A549 (cell line): Measurements from ENCODE around the gene VAMP1. TPM values are rescaled to one million over a fixed set of nuclear protein-coding genes. Genes with fewer than 3 reads are reported as not detected.

Experiments used
- ATAC-seq, 2 experiments: fragments of 200-7000 bp in 1 of 2; fragments of >200 bp in 1 of 2; cut with Nextera tagmentation in 1 of 2; cut with Tn5 transposase in 1 of 2; 3 replicates each; pipeline versions ENCODE4 v1.8.0 to v1.9.1; 2018 to 2020; ENCODE audit warnings: mild to moderate bottlenecking in 1 of 2, moderate library complexity in 1 of 2
- CTCF ChIA-PET: fragments of 300-600 bp; sonication (Branson Sonifier 250); formaldehyde crosslinking; extraction: SDS; loops from one replicate; lab custom pipeline; 2021; ENCODE audit warnings: antibody characterized with exemption, inconsistent platforms; lab: Yijun Ruan, JAX
- POLR2A ChIA-PET: fragments of 350-600 bp; formaldehyde crosslinking; extraction: SDS; loops from one replicate; lab custom pipeline; 2021; ENCODE audit warnings: antibody characterized with exemption, inconsistent platforms; lab: Yijun Ruan, JAX
- DNase-seq, 2 experiments: peaks; one replicate each; pipeline versions ENCODE4 v3.0.0 to v3.0.0-alpha.2; 2011 to 2016; ENCODE audit warnings: low read depth in 1 of 2, low spot score in 1 of 2
- FAIRE-seq: peaks from 2 replicates; lab custom pipeline; 2011; peaks lifted over from hg19 to GRCh38; lab: Jason Lieb, UNC
- H3K27ac ChIP-seq, 2 experiments: fragments of >200 bp; sonication (Bioruptor Twin); formaldehyde crosslinking; 3 replicates each; pipeline ENCODE4 v1.5.1; 2016 to 2017
- H3K4me1 ChIP-seq: fragments of >200 bp; sonication (Bioruptor Twin); formaldehyde crosslinking; 3 replicates; pipeline ENCODE4 v1.6.1; 2016
- H3K4me2 ChIP-seq: fragments of >200 bp; sonication (Bioruptor Twin); formaldehyde crosslinking; 3 replicates; pipeline ENCODE4 v1.6.1; 2016
- H3K4me3 ChIP-seq: fragments of >200 bp; sonication (Bioruptor Twin); formaldehyde crosslinking; 3 replicates; pipeline ENCODE4 v1.5.1; 2016
- H3K9me3 ChIP-seq: fragments of >200 bp; sonication (Bioruptor Twin); formaldehyde crosslinking; 3 replicates; pipeline ENCODE4 v1.6.1; 2016
- CHD2 ChIP-seq: fragments of 150-350 bp; IDR thresholded peaks from 2 replicates; pipeline ENCODE4 v1.6.1; 2014; ENCODE audit warnings: low read length; ENCODE audit not compliant: partially characterized antibody
- EHF ChIP-seq: fragments of 250-450 bp; sonication (Bioruptor Pico); IDR thresholded peaks from 2 replicates; pipeline ENCODE4 v1.5.0; 2020; ENCODE audit warnings: mild to moderate bottlenecking
- EHMT2 ChIP-seq: fragments of 200-600 bp; sonication (generic); IDR thresholded peaks from 2 replicates; pipeline ENCODE4 v1.6.1; 2016; ENCODE audit warnings: antibody characterized with exemption, low read depth, mild to moderate bottlenecking, moderate library complexity
- FOSL2 ChIP-seq, 2 experiments: fragments of 450-650 bp in 1 of 2; fragments of >200 bp in 1 of 2; sonication (Bioruptor Twin) in 1 of 2; formaldehyde crosslinking; IDR thresholded peaks; 2 replicates each; pipeline versions ENCODE4 v1.5.0 to v1.6.1; 2016 to 2020; ENCODE audit warnings: mild to moderate bottlenecking in 1 of 2, moderate library complexity in 1 of 2
- FOXS1 ChIP-seq: fragments of 250-450 bp; sonication (Bioruptor Pico); IDR thresholded peaks from 2 replicates; pipeline ENCODE4 v1.5.0; 2020; ENCODE audit warnings: mild to moderate bottlenecking, moderate library complexity
- HES2 ChIP-seq: fragments of >200 bp; sonication (Bioruptor Twin); formaldehyde crosslinking; IDR thresholded peaks from 2 replicates; pipeline ENCODE4 v1.6.1; 2016
- HEYL ChIP-seq: fragments of 250-450 bp; sonication (Bioruptor Pico); IDR thresholded peaks from 2 replicates; pipeline ENCODE4 v1.8.0; 2021; ENCODE audit warnings: mild to moderate bottlenecking, moderate library complexity
- JUNB ChIP-seq: fragments of >200 bp; sonication (Bioruptor Twin); formaldehyde crosslinking; IDR thresholded peaks from 2 replicates; pipeline ENCODE4 v1.6.1; 2016
- KDM5A ChIP-seq: fragments of 200-600 bp; sonication (generic); IDR thresholded peaks from 2 replicates; pipeline ENCODE4 v1.6.1; 2016; ENCODE audit warnings: antibody characterized with exemption, mild to moderate bottlenecking
- MAFK ChIP-seq: fragments of 450-650 bp; IDR thresholded peaks from 2 replicates; pipeline ENCODE4 v1.6.1; 2014; ENCODE audit not compliant: partially characterized antibody
- MAZ ChIP-seq: fragments of 150-350 bp; IDR thresholded peaks from 2 replicates; pipeline ENCODE4 v1.6.1; 2014; ENCODE audit warnings: antibody characterized with exemption, low read depth, low read length, borderline replicate concordance
- MYC ChIP-seq: IDR thresholded peaks from 2 replicates; pipeline ENCODE4 v1.6.1; 2012; ENCODE audit warnings: mild to moderate bottlenecking, inconsistent platforms, low read length, improper control_type of control experiment, borderline replicate concordance
- NR3C1 ChIP-seq: fragments of >200 bp; sonication (Bioruptor Twin); formaldehyde crosslinking; IDR thresholded peaks from 3 replicates; pipeline ENCODE4 v1.6.1; 2017
- PHF8 ChIP-seq: fragments of 200-600 bp; sonication (generic); IDR thresholded peaks from 2 replicates; pipeline ENCODE4 v1.6.1; 2016; ENCODE audit warnings: low read depth, mild to moderate bottlenecking, antibody characterized with exemption, moderate library complexity, borderline replicate concordance
- POLR2A ChIP-seq: IDR thresholded peaks from 2 replicates; pipeline ENCODE4 v1.6.1; 2012; ENCODE audit warnings: mild to moderate bottlenecking, low read length
- RAD21 ChIP-seq, 2 experiments: fragments of >200 bp in 1 of 2; sonication (Bioruptor Twin) in 1 of 2; formaldehyde crosslinking in 1 of 2; IDR thresholded peaks in 1 of 2; conservative IDR thresholded peaks in 1 of 2; 2 replicates in 1 of 2; 3 replicates in 1 of 2; pipeline ENCODE4 v1.6.1; 2012 to 2018; ENCODE audit warnings: inconsistent platforms in 1 of 2
- RCOR1 ChIP-seq: fragments of 150-350 bp; IDR thresholded peaks from 2 replicates; pipeline ENCODE4 v1.6.1; 2014; ENCODE audit warnings: antibody characterized with exemption, low read length, low read depth
- REST ChIP-seq: fragments of 200-600 bp; sonication (generic); IDR thresholded peaks from 2 replicates; pipeline ENCODE4 v1.6.1; 2016; ENCODE audit warnings: antibody characterized with exemption, mild to moderate bottlenecking, moderate library complexity
- RFX5 ChIP-seq: fragments of 450-650 bp; IDR thresholded peaks from 2 replicates; pipeline ENCODE4 v1.7.1; 2014; ENCODE audit warnings: antibody characterized with exemption, mild to moderate bottlenecking, moderate library complexity
- RNF2 ChIP-seq: fragments of 200-600 bp; sonication (generic); IDR thresholded peaks from 2 replicates; pipeline ENCODE4 v1.6.1; 2016; ENCODE audit warnings: low read depth, mild to moderate bottlenecking, antibody characterized with exemption, moderate library complexity, borderline replicate concordance
- TP53 ChIP-seq: fragments of 250-450 bp; sonication (Bioruptor Pico); IDR thresholded peaks from 2 replicates; pipeline ENCODE4 v1.5.0; 2021; ENCODE audit warnings: mild to moderate bottlenecking, moderate library complexity
- ZC3H11A ChIP-seq: fragments of 450-650 bp; IDR thresholded peaks from 2 replicates; pipeline ENCODE4 v1.6.1; 2014; ENCODE audit warnings: antibody characterized with exemption, mild to moderate bottlenecking
- WGBS: methylation state at CpG from one replicate; pipeline ENCODE4 v1.1.6; 2017; ENCODE audit errors: missing lambda C conversion rate; 5-methylcytosine and 5-hydroxymethylcytosine counted together
- polyA plus RNA-seq, 4 experiments: library from polyadenylated mRNA; depleted of rRNA in 3 of 4; stranded (reverse); fragments of >200 nt; fragmentation: RNase III in 1 of 4; extraction: RNeasy Plus Mini Kit Qiagen cat#74134 plus additional on column Dnase treatment in 1 of 4; gene quantifications; 2 replicates in 3 of 4; 3 replicates in 1 of 4; pipeline ENCODE4 v1.2.3, GENCODE V29; 2011 to 2017
- TF ChIP-seq, protein P1 (sequence below): fragments of >200 bp; sonication (Bioruptor Twin); formaldehyde crosslinking; IDR thresholded peaks from 3 replicates; pipeline ENCODE4 v1.6.1; 2016
- TF ChIP-seq, protein P2 (sequence below): IDR thresholded peaks from 2 replicates; pipeline ENCODE4 v1.6.1; 2012
- TF ChIP-seq, protein P3 (sequence below): fragments of >200 bp; sonication (Bioruptor Twin); formaldehyde crosslinking; IDR thresholded peaks from 3 replicates; pipeline ENCODE4 v1.5.1; 2016

Gene VAMP1
- polyA plus RNA-seq, 2 of the 4 experiments (the other 2 are of a cell fraction): 17.6 to 22.7 TPM

GRCh38 chr12:6466184-6466573, 4.3 kb downstream of the VAMP1 start:
- 89% methylated on average over 5 of the region's 5 CpGs for WGBS
- H3K4me2 ChIP-seq: no peak overlapping the region
- H3K27ac ChIP-seq: peak overlapping the region in 1 of 2 experiments; percentile 9; a peak in 1 of 6 replicates
- ChIA-PET POLR2A (interaction anchor here (0.6 to 1.4 kb wide), 6 partner anchors 14 to 140 kb away, joined by 3 to 10 read pairs (median 4); partner anchors contain the start of genes GAPDH, MRPL51 and TAPBPL), CTCF (interaction anchor here (0.6 to 3.8 kb wide), 67 partner anchors 10 to 400 kb away, joined by 3 to 121 read pairs (median 7); partner anchors contain the start of genes CD27, GAPDH, LTBR and MRPL51)
- peaks cover 31% of the 10 kb centered on the region for H3K4me1 ChIP-seq
- no peak overlapping the region for H3K4me3 ChIP-seq
- no peak for FAIRE-seq
- ATAC-seq: no peak
- H3K9me3 ChIP-seq: no peaks in the 10 kb centered on the region
- DNase-seq: no peak
- TF ChIP-seq TP53: no peak
- TF ChIP-seq RCOR1: no peak
- TF ChIP-seq HEYL (CRISPR knock-in tag): no peak
- TF ChIP-seq JUNB: no peak
- no peak for TF ChIP-seq ZC3H11A
- no peak for TF ChIP-seq PHF8
- TF ChIP-seq RNF2: no peak
- TF ChIP-seq RAD21 (conservative IDR thresholded peaks at IDR 0.05 in 1 of 2, IDR thresholded peaks at IDR 0.05 in 1 of 2): no peak
- TF ChIP-seq FOSL2 (IDR thresholded peaks at IDR 0.05): no peak
- no peak for TF ChIP-seq FOSL2 (CRISPR knock-in tag; IDR thresholded peaks at IDR 0.05)
- TF ChIP-seq, protein P1, sequence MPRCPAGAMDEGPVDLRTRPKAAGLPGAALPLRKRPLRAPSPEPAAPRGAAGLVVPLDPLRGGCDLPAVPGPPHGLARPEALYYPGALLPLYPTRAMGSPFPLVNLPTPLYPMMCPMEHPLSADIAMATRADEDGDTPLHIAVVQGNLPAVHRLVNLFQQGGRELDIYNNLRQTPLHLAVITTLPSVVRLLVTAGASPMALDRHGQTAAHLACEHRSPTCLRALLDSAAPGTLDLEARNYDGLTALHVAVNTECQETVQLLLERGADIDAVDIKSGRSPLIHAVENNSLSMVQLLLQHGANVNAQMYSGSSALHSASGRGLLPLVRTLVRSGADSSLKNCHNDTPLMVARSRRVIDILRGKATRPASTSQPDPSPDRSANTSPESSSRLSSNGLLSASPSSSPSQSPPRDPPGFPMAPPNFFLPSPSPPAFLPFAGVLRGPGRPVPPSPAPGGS: no peak
- TF ChIP-seq, protein P2, sequence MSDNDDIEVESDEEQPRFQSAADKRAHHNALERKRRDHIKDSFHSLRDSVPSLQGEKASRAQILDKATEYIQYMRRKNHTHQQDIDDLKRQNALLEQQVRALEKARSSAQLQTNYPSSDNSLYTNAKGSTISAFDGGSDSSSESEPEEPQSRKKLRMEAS: no peak
- no peak for TF ChIP-seq CHD2
- TF ChIP-seq, protein P3, sequence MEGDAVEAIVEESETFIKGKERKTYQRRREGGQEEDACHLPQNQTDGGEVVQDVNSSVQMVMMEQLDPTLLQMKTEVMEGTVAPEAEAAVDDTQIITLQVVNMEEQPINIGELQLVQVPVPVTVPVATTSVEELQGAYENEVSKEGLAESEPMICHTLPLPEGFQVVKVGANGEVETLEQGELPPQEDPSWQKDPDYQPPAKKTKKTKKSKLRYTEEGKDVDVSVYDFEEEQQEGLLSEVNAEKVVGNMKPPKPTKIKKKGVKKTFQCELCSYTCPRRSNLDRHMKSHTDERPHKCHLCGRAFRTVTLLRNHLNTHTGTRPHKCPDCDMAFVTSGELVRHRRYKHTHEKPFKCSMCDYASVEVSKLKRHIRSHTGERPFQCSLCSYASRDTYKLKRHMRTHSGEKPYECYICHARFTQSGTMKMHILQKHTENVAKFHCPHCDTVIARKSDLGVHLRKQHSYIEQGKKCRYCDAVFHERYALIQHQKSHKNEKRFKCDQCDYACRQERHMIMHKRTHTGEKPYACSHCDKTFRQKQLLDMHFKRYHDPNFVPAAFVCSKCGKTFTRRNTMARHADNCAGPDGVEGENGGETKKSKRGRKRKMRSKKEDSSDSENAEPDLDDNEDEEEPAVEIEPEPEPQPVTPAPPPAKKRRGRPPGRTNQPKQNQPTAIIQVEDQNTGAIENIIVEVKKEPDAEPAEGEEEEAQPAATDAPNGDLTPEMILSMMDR: no peak
- TF ChIP-seq MYC: no peak
- TF ChIP-seq FOXS1 (CRISPR knock-in tag): no peak
- no peak for TF ChIP-seq NR3C1
- TF ChIP-seq HES2: no peak
- TF ChIP-seq RFX5: no peak

GRCh38 chr12:6465467-6466183, 4.9 kb downstream of the VAMP1 start:
- POLR2A ChIA-PET: interaction anchor here (0.6 to 1.4 kb wide), 7 partner anchors 14 to 139 kb away, joined by 3 to 10 read pairs (median 3); partner anchors contain the start of genes GAPDH, MRPL51 and TAPBPL
- DNase-seq (peak; percentile 84 to 87), FAIRE-seq (no peak), ATAC-seq (peak; percentile 48 to 69; a peak in 4 of 6 replicates)
- Histone ChIP-seq H3K4me3 (no peak overlapping the region), H3K4me1 (peaks cover 29% of the 10 kb centered on the region), H3K4me2 (no peak overlapping the region), H3K27ac (peak overlapping the region in 1 of 2 experiments; percentile 9; a peak in 1 of 6 replicates), H3K9me3 (no peaks in the 10 kb centered on the region)
- WGBS: 42% methylated on average over 6 of the region's 6 CpGs
- CTCF ChIA-PET: interaction anchor here (0.6 to 3.8 kb wide), 80 partner anchors 9 to 475 kb away, joined by 3 to 121 read pairs (median 6); partner anchors contain the start of genes CD27, GAPDH, LTBR and MRPL51
- TF ChIP-seq EHF (CRISPR knock-in tag): no peak
- TF ChIP-seq POLR2A: no peak
- TF ChIP-seq RAD21 (conservative IDR thresholded peaks at IDR 0.05 in 1 of 2, IDR thresholded peaks at IDR 0.05 in 1 of 2): peak; percentile 95 to 99
- TF ChIP-seq EHMT2: no peak
- TF ChIP-seq HES2: no peak
- TF ChIP-seq KDM5A: no peak
- no peak for TF ChIP-seq MAFK
- TF ChIP-seq ZC3H11A: 0 out of 2 replicates have a peak, but pooled peaks have one; percentile 2
- no peak for TF ChIP-seq REST
- TF ChIP-seq, protein P3: peak; percentile 86
- TF ChIP-seq MAZ: no peak
